ENCODE results near the gene FAM20C. TPM values are rescaled to one million over a fixed set of nuclear protein-coding genes. Genes with fewer than 3 reads are reported as not detected.

The FAM20C gene
- polyA plus RNA-seq, 1 donor, result 57.2 TPM

DNA sequence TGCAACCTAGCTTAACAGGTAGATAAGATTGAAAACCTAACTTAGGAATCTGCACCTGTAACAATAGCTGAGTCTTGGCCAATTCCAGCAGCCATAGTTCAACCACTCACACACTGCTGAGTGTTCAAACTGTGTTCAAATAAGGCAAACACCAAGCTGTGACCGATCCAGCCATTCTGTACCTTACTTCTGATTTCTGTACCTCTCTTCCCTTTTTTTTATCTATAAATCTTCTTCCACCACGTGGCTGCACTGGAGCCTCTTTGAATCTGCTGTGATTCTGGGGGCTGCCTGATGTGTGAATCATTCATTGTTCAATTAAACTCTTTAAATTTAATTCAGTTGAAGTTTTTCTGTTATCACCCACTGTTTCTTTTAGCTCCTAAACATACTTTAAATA lies 81.9 kb downstream of the FAM20C start:
- WGBS (ENCODE audit: insufficient coverage, low lambda C conversion rate), result 0% methylated on average over 1 of the region's 2 CpGs

GRCh38 chr7:276230-276835 lies 84.0 kb downstream of the FAM20C start:
- WGBS (ENCODE audit: insufficient coverage, low lambda C conversion rate), result no CpG with 5 or more reads among the region's 10 CpGs

More for the DNA sequence above, 81.9 kb downstream of the FAM20C start:
- Histone ChIP-seq H3K27me3 (ENCODE audit: control insufficient read depth, insufficient read depth, low read length) (no peaks in the 10 kb centered on the region), H3K4me1 (ENCODE audit: control insufficient read depth, insufficient read depth, low read length) (no peaks in the 10 kb centered on the region), H3K4me3 (ENCODE audit: low read length) (no peak overlapping the region), H3K27ac (ENCODE audit: low read length) (no peak overlapping the region), H3K9me3 (ENCODE audit: control insufficient read depth, low read depth, low read length) (peaks cover 32% of the 10 kb centered on the region), H3K36me3 (ENCODE audit: control insufficient read depth, insufficient read depth, low read length) (no peaks in the 10 kb centered on the region)
- DNase-seq, result no peak

GRCh38 chr7:277228-277627 lies 84.9 kb downstream of the FAM20C start:
- no peak for DNase-seq
- no peaks in the 10 kb centered on the region for H3K4me1 ChIP-seq (ENCODE audit: control insufficient read depth, insufficient read depth, low read length)
- no peaks in the 10 kb centered on the region for H3K27me3 ChIP-seq (ENCODE audit: control insufficient read depth, insufficient read depth, low read length)
- no peak overlapping the region for H3K4me3 ChIP-seq (ENCODE audit: low read length)
- peaks cover 26% of the 10 kb centered on the region for H3K9me3 ChIP-seq (ENCODE audit: control insufficient read depth, low read depth, low read length)
- no CpG with 5 or more reads among the region's 4 CpGs for WGBS (ENCODE audit: insufficient coverage, low lambda C conversion rate)
- H3K36me3 ChIP-seq (ENCODE audit: control insufficient read depth, insufficient read depth, low read length), result no peaks in the 10 kb centered on the region
- no peak overlapping the region for H3K27ac ChIP-seq (ENCODE audit: low read length)

More at GRCh38 chr7:276230-276835, 84.0 kb downstream of the FAM20C start:
- no peak for DNase-seq
- no peak overlapping the region for H3K4me3 ChIP-seq (ENCODE audit: low read length)
- H3K9me3 ChIP-seq (ENCODE audit: control insufficient read depth, low read depth, low read length), result peaks cover 32% of the 10 kb centered on the region
- H3K4me1 ChIP-seq (ENCODE audit: control insufficient read depth, insufficient read depth, low read length), result no peaks in the 10 kb centered on the region
- H3K36me3 ChIP-seq (ENCODE audit: control insufficient read depth, insufficient read depth, low read length), result no peaks in the 10 kb centered on the region
- H3K27me3 ChIP-seq (ENCODE audit: control insufficient read depth, insufficient read depth, low read length), result no peaks in the 10 kb centered on the region
- H3K27ac ChIP-seq (ENCODE audit: low read length), result no peak overlapping the region

GRCh38 chr7:278081-278480 lies 85.7 kb downstream of the FAM20C start:
- Histone ChIP-seq H3K36me3 (ENCODE audit: control insufficient read depth, insufficient read depth, low read length) (no peaks in the 10 kb centered on the region), H3K27ac (ENCODE audit: low read length) (no peak overlapping the region), H3K9me3 (ENCODE audit: control insufficient read depth, low read depth, low read length) (peaks cover 22% of the 10 kb centered on the region), H3K4me1 (ENCODE audit: control insufficient read depth, insufficient read depth, low read length) (no peaks in the 10 kb centered on the region), H3K4me3 (ENCODE audit: low read length) (no peak overlapping the region), H3K27me3 (ENCODE audit: control insufficient read depth, insufficient read depth, low read length) (no peaks in the 10 kb centered on the region)
- 100% methylated on average over 1 of the region's 5 CpGs for WGBS (ENCODE audit: insufficient coverage, low lambda C conversion rate)
- DNase-seq, result no peak

GRCh38 chr7:279821-280220 lies 87.5 kb downstream of the FAM20C start:
- no peaks in the 10 kb centered on the region for H3K27me3 ChIP-seq (ENCODE audit: control insufficient read depth, insufficient read depth, low read length)
- H3K9me3 ChIP-seq (ENCODE audit: control insufficient read depth, low read depth, low read length), result peaks cover 19% of the 10 kb centered on the region

GRCh38 chr7:280461-280860 lies 88.1 kb downstream of the FAM20C start:
- no CpG with 5 or more reads among the region's 11 CpGs for WGBS (ENCODE audit: insufficient coverage, low lambda C conversion rate)
- no peak for DNase-seq
- Histone ChIP-seq H3K27me3 (ENCODE audit: control insufficient read depth, insufficient read depth, low read length) (no peaks in the 10 kb centered on the region), H3K36me3 (ENCODE audit: control insufficient read depth, insufficient read depth, low read length) (no peaks in the 10 kb centered on the region), H3K27ac (ENCODE audit: low read length) (no peak overlapping the region), H3K4me1 (ENCODE audit: control insufficient read depth, insufficient read depth, low read length) (peaks cover 20% of the 10 kb centered on the region), H3K4me3 (ENCODE audit: low read length) (no peak overlapping the region), H3K9me3 (ENCODE audit: control insufficient read depth, low read depth, low read length) (peaks cover 18% of the 10 kb centered on the region)

More at GRCh38 chr7:279821-280220, 87.5 kb downstream of the FAM20C start:
- no peak for DNase-seq
- Histone ChIP-seq H3K36me3 (ENCODE audit: control insufficient read depth, insufficient read depth, low read length) (no peaks in the 10 kb centered on the region), H3K4me1 (ENCODE audit: control insufficient read depth, insufficient read depth, low read length) (peaks cover 13% of the 10 kb centered on the region), H3K27ac (ENCODE audit: low read length) (no peak overlapping the region), H3K4me3 (ENCODE audit: low read length) (no peak overlapping the region)
- 57% methylated on average over 1 of the region's 10 CpGs for WGBS (ENCODE audit: insufficient coverage, low lambda C conversion rate)

GRCh38 chr7:281637-282036 lies 89.3 kb downstream of the FAM20C start:
- H3K36me3 ChIP-seq (ENCODE audit: control insufficient read depth, insufficient read depth, low read length), result no peaks in the 10 kb centered on the region
- no peak overlapping the region for H3K4me3 ChIP-seq (ENCODE audit: low read length)
- WGBS (ENCODE audit: insufficient coverage, low lambda C conversion rate), result no CpG with 5 or more reads among the region's 8 CpGs
- H3K27ac ChIP-seq (ENCODE audit: low read length), result no peak overlapping the region
- peaks cover 6% of the 10 kb centered on the region for H3K9me3 ChIP-seq (ENCODE audit: control insufficient read depth, low read depth, low read length)
- DNase-seq, result no peak
- peaks cover 30% of the 10 kb centered on the region for H3K4me1 ChIP-seq (ENCODE audit: control insufficient read depth, insufficient read depth, low read length)
- no peaks in the 10 kb centered on the region for H3K27me3 ChIP-seq (ENCODE audit: control insufficient read depth, insufficient read depth, low read length)

DNA sequence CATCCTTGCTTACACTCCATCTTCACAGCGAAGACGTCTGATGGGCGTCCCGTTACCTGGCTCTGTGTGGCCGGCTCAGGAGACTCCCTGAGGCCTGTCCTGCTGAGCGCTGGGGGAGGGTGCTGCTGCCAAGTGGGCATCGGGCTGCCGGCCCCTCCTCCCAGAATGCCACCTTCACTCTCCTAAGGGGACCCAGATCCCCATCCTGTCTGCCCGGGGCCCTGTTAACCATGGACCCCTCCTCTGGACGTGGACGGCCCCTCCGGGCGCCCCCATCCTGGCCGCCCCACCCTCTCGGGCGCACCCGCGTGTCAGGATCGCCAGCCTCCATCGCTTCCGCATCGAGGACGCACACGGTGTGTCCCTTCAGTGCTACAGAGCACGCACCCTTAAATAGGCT lies 90.2 kb downstream of the FAM20C start:
- peaks cover 5% of the 10 kb centered on the region for H3K9me3 ChIP-seq (ENCODE audit: control insufficient read depth, low read depth, low read length)
- H3K36me3 ChIP-seq (ENCODE audit: control insufficient read depth, insufficient read depth, low read length), result no peaks in the 10 kb centered on the region
- H3K4me3 ChIP-seq (ENCODE audit: low read length), result no peak overlapping the region
- DNase-seq, result no peak
- WGBS (ENCODE audit: insufficient coverage, low lambda C conversion rate), result 100% methylated on average over 1 of the region's 25 CpGs
- H3K27ac ChIP-seq (ENCODE audit: low read length), result no peak overlapping the region
- H3K27me3 ChIP-seq (ENCODE audit: control insufficient read depth, insufficient read depth, low read length), result no peaks in the 10 kb centered on the region
- peaks cover 30% of the 10 kb centered on the region for H3K4me1 ChIP-seq (ENCODE audit: control insufficient read depth, insufficient read depth, low read length)

GRCh38 chr7:284762-285722 lies 92.7 kb downstream of the FAM20C start:
- peaks cover 17% of the 10 kb centered on the region for H3K27me3 ChIP-seq (ENCODE audit: control insufficient read depth, insufficient read depth, low read length)
- no CpG with 5 or more reads among the region's 37 CpGs for WGBS (ENCODE audit: insufficient coverage, low lambda C conversion rate)
- H3K27ac ChIP-seq (ENCODE audit: low read length), result peak overlapping the region; percentile 85
- peaks cover 32% of the 10 kb centered on the region for H3K4me1 ChIP-seq (ENCODE audit: control insufficient read depth, insufficient read depth, low read length)
- no peaks in the 10 kb centered on the region for H3K36me3 ChIP-seq (ENCODE audit: control insufficient read depth, insufficient read depth, low read length)
- peak overlapping the region; percentile 23 for H3K4me3 ChIP-seq (ENCODE audit: low read length)
- DNase-seq, result peak; percentile 54 to 85
- H3K9me3 ChIP-seq (ENCODE audit: control insufficient read depth, low read depth, low read length), result peaks cover 15% of the 10 kb centered on the region

GRCh38 chr7:285731-286130 lies 93.4 kb downstream of the FAM20C start:
- H3K27me3 ChIP-seq (ENCODE audit: control insufficient read depth, insufficient read depth, low read length), result peaks cover 24% of the 10 kb centered on the region
- DNase-seq, result peak in 1 of 2 donors; percentile 20
- peaks cover 38% of the 10 kb centered on the region for H3K4me1 ChIP-seq (ENCODE audit: control insufficient read depth, insufficient read depth, low read length)
- peak overlapping the region; percentile 85 for H3K27ac ChIP-seq (ENCODE audit: low read length)
- no CpG with 5 or more reads among the region's 16 CpGs for WGBS (ENCODE audit: insufficient coverage, low lambda C conversion rate)
- H3K4me3 ChIP-seq (ENCODE audit: low read length), result no peak overlapping the region
- peaks cover 17% of the 10 kb centered on the region for H3K9me3 ChIP-seq (ENCODE audit: control insufficient read depth, low read depth, low read length)
- no peaks in the 10 kb centered on the region for H3K36me3 ChIP-seq (ENCODE audit: control insufficient read depth, insufficient read depth, low read length)

All from large intestine (tissue), 3 donors.